Measurements from ENCODE around the gene PSMD4.

The PSMD4 gene

GRCh38 chr1:151281969-151282882 is 27.7 kb downstream of the PSMD4 start, which contains the start of gene ZNF687:
TSS of gene ZNF687 (plus strand) at chr1:151282299. CDS start at chr1:151286292, 3,993 bp downstream.
- Histone ChIP-seq H3K4me3 (peak within 1 kb of the TSS; percentile 71 to 94 (median 88)), H3K4me2 (peak within 1 kb of the TSS; percentile 93 to 100 (median 97)), H3K9ac (peak within 1 kb of the TSS; percentile 89 to 97 (median 92)), H4K20me1 (peaks cover 21 to 46% (median 39%) of the 10 kb centered on the region in 11 experiments), H3K9me3 (replicated peaks in 1 of 11) (no peaks in the 10 kb centered on the region), H3K27me3 (no peaks in the 10 kb centered on the region), H3K36me3 (peaks cover 26 to 32% (median 28%) of the 10 kb centered on the region in 11 experiments), H3K4me1 (peaks cover 26 to 61% (median 54%) of the 10 kb centered on the region in 10 experiments), H3K27ac (peak within 1 kb of the TSS; percentile 80 to 96 (median 93))
- TF ChIP-seq Cebpa-rat (IDR thresholded peaks at IDR 0.05), result no peak

DNA sequence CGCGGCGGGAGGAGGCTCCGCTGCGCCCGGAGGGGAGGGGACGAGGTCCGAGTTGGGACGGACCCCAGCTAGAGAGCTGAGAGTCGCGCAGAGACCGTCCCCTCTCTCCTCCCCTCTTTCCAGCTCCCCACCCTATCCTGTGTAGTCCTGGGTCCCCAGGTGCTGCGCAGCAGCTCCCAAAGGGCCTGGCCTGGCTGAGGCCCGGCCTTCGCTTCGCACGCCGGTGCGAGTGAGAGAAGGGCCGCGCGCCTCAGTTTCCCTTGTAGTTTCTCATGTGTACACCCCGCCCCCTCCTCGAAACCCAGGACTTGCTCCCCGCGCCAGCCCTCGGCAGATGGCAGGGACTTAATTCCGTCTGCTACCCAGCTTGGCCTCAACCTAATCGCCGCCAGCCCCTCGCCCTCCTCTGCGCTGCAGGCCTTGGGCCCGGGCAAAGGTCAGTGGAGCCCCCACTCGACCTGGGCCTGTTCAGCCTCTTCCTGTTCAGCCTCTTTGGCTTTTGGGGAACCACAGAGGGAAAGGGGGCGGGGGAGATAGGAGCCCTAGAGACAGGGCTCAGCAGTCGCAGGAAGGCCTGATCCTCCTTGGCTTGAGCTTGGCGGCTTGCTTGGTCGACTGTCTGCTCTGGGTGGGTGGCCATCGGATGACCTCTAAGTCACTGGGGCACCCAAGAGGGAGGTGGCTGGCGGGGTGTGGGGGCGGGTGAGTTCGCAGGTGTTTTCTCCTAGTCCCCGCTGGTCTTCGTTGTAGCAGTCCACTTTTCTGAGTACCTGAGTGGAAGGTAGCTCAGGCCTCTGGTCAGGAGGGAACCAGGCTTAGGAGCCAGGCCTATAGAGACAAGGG is 28.6 kb downstream of the PSMD4 start:
- Histone ChIP-seq H3K4me2 (peak overlapping the region; percentile 93 to 100 (median 97)), H3K4me3 (peak overlapping the region; percentile 71 to 94 (median 88)), H3K27ac (peak overlapping the region; percentile 80 to 96 (median 93)), H3K9me3 (replicated peaks in 1 of 11) (no peaks in the 10 kb centered on the region), H3K27me3 (no peaks in the 10 kb centered on the region), H3K9ac (peak overlapping the region; percentile 89 to 97 (median 92)), H3K36me3 (peaks cover 35 to 41% (median 37%) of the 10 kb centered on the region in 11 experiments), H3K4me1 (peaks cover 23 to 58% (median 48%) of the 10 kb centered on the region in 10 experiments), H4K20me1 (peaks cover 30 to 55% (median 48%) of the 10 kb centered on the region in 11 experiments)
- no peak for TF ChIP-seq Cebpa-rat (IDR thresholded peaks at IDR 0.05)

DNA sequence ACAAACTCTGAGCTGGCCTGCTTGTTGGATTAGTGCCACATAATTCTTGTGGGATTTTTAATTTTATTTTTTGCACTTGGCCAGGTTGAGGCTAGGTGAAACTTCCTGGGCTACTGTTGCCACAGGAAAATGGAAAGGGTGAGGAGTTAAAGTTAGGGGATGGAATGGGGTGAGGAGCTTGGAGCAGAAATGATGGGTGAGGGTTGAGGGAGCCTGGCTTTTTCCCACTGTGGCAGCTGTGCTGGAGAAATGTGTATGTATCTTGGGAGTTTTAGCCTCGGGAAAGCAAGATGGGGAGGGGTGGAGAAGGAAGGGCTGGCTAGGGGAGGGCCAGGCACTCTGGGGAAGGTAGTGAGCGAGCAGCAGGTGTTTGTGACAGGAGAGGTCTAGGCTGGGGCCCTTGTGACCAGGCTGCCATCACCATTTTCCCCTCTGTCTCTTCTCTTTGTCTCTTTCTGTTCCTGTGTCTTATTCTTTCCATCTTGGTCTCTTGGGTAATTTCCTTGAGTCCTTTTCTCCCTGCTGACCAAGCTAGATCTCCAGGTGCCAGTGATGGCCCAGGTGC is 29.6 kb downstream of the PSMD4 start:
- peak overlapping the region; percentile 93 to 100 (median 97) for H3K4me2 ChIP-seq
- TF ChIP-seq Cebpa-rat (IDR thresholded peaks at IDR 0.05), result no peak
- H3K27ac ChIP-seq, result peak overlapping the region in 7 of 11 experiments; percentile 28 to 96 (median 93); a peak in 7 of 22 replicates
- peaks cover 45 to 51% (median 47%) of the 10 kb centered on the region in 11 experiments for H3K36me3 ChIP-seq
- H3K9me3 ChIP-seq (replicated peaks in 1 of 11), result no peaks in the 10 kb centered on the region
- H3K4me1 ChIP-seq, result peaks cover 33 to 58% (median 48%) of the 10 kb centered on the region in 10 experiments
- peak overlapping the region; percentile 89 to 97 (median 92); a peak in 18 of 22 replicates for H3K9ac ChIP-seq
- peak overlapping the region in 7 of 10 experiments; percentile 71 to 91 (median 87); a peak in 12 of 20 replicates for H3K4me3 ChIP-seq
- peaks cover 40 to 64% (median 58%) of the 10 kb centered on the region in 11 experiments for H4K20me1 ChIP-seq
- H3K27me3 ChIP-seq, result no peaks in the 10 kb centered on the region

DNA sequence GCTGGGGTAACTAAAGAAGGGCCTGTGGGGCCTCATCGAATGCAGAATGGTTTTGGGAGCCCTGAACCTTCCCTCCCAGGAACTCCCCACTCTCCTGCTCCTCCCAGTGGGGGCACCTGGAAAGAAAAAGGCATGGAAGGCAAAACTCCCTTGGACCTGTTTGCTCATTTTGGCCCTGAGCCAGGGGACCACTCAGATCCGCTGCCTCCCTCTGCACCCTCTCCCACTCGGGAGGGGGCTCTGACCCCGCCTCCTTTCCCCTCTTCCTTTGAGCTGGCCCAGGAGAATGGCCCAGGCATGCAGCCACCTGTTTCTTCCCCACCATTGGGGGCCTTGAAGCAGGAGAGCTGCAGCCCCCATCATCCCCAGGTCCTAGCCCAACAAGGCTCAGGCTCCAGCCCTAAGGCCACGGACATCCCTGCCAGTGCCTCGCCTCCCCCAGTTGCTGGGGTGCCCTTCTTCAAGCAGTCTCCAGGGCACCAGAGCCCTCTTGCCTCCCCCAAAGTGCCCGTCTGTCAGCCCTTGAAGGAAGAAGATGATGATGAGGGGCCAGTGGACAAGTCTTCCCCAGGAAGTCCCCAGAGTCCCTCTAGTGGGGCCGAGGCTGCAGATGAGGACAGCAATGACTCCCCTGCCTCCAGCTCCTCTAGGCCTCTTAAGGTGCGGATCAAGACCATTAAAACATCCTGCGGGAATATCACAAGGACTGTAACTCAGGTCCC is 32.2 kb downstream of the PSMD4 start:
- Histone ChIP-seq H3K4me2 (no peak overlapping the region), H3K9me3 (replicated peaks in 1 of 11) (no peaks in the 10 kb centered on the region), H3K36me3 (peaks cover 68 to 74% (median 70%) of the 10 kb centered on the region in 11 experiments), H3K27me3 (no peaks in the 10 kb centered on the region), H4K20me1 (peaks cover 60 to 86% (median 81%) of the 10 kb centered on the region in 11 experiments), H3K27ac (peak overlapping the region in 1 of 11 experiments; percentile 32; a peak in 1 of 22 replicates), H3K9ac (peak overlapping the region in 1 of 11 experiments; percentile 30; a peak in 1 of 22 replicates), H3K4me3 (no peak overlapping the region), H3K4me1 (peaks cover 36 to 64% (median 57%) of the 10 kb centered on the region in 10 experiments)
- TF ChIP-seq Cebpa-rat (IDR thresholded peaks at IDR 0.05), result no peak

- peaks cover 68 to 80% (median 76%) of the 10 kb centered on the region in 11 experiments for H3K36me3 ChIP-seq
- H3K27ac ChIP-seq, result no peak overlapping the region
- no peak overlapping the region for H3K4me3 ChIP-seq
- peaks cover 60 to 91% (median 81%) of the 10 kb centered on the region in 11 experiments for H4K20me1 ChIP-seq
- no peak for TF ChIP-seq Cebpa-rat (IDR thresholded peaks at IDR 0.05)
- no peak overlapping the region for H3K4me2 ChIP-seq
- no peaks in the 10 kb centered on the region for H3K9me3 ChIP-seq (replicated peaks in 1 of 11)
- no peak overlapping the region for H3K9ac ChIP-seq
- no peaks in the 10 kb centered on the region for H3K27me3 ChIP-seq
- peaks cover 41 to 69% (median 62%) of the 10 kb centered on the region in 10 experiments for H3K4me1 ChIP-seq
Observed at GRCh38 chr1:151287341-151287699, 32.8 kb downstream of the PSMD4 start.

GRCh38 chr1:151287767-151288500 is 33.4 kb downstream of the PSMD4 start:
- peak overlapping the region in 6 of 11 experiments; percentile 58 to 75 (median 66); a peak in 4 of 22 replicates for H3K4me2 ChIP-seq
- peaks cover 63 to 97% (median 82%) of the 10 kb centered on the region in 11 experiments for H4K20me1 ChIP-seq
- peaks cover 48 to 75% (median 68%) of the 10 kb centered on the region in 10 experiments for H3K4me1 ChIP-seq
- no peaks in the 10 kb centered on the region for H3K9me3 ChIP-seq (replicated peaks in 1 of 11)
- no peak overlapping the region for H3K9ac ChIP-seq
- no peak overlapping the region for H3K27ac ChIP-seq
- peaks cover 72 to 86% (median 79%) of the 10 kb centered on the region in 11 experiments for H3K36me3 ChIP-seq
- no peak overlapping the region for H3K4me3 ChIP-seq
- no peaks in the 10 kb centered on the region for H3K27me3 ChIP-seq
- no peak for TF ChIP-seq Cebpa-rat (IDR thresholded peaks at IDR 0.05)

- H3K27ac ChIP-seq, result peak overlapping the region in 2 of 11 experiments; percentile 34 to 56; a peak in 2 of 22 replicates
- no peak for TF ChIP-seq Cebpa-rat (IDR thresholded peaks at IDR 0.05)
- H3K4me1 ChIP-seq, result peaks cover 51 to 75% (median 68%) of the 10 kb centered on the region in 10 experiments
- H3K27me3 ChIP-seq, result no peaks in the 10 kb centered on the region
- peak overlapping the region in 3 of 11 experiments; percentile 6 to 60 (median 55); a peak in 2 of 22 replicates for H3K9ac ChIP-seq
- H3K4me2 ChIP-seq, result peak overlapping the region in 9 of 11 experiments; percentile 19 to 75 (median 61); a peak in 15 of 22 replicates
- peaks cover 76 to 92% (median 85%) of the 10 kb centered on the region in 11 experiments for H3K36me3 ChIP-seq
- peaks cover 63 to 97% (median 83%) of the 10 kb centered on the region in 11 experiments for H4K20me1 ChIP-seq
- H3K4me3 ChIP-seq, result no peak overlapping the region
- no peaks in the 10 kb centered on the region for H3K9me3 ChIP-seq (replicated peaks in 1 of 11)
Observed at GRCh38 chr1:151288502-151288901, 34.0 kb downstream of the PSMD4 start.
